HG02588 (cell line): ENCODE results near the gene COL6A1.
"Not testable (repeated sequence)": the region's sequence is repeated elsewhere in the genome, so short reads cannot be mapped to it uniquely, and the experiment has no call there.

Source experiments
- ATAC-seq: cut with Tn5 transposase; IDR thresholded peaks from one replicate; pipeline ENCODE4 v1.9.1; 2021; ENCODE audit warnings: mild to moderate bottlenecking, moderate library complexity; ENCODE audit not compliant: unreplicated experiment

Gene COL6A1

GRCh38 chr21:46004168-46004861, 22.7 kb downstream of the COL6A1 start:
- no peak for ATAC-seq

- no peak for ATAC-seq
Observed at GRCh38 chr21:46005081-46005480, 23.5 kb downstream of the COL6A1 start.

- no peak for ATAC-seq
Observed at GRCh38 chr21:46005481-46005881, 23.9 kb downstream of the COL6A1 start.

- ATAC-seq, result not testable (repeated sequence)
Observed at GRCh38 chr21:46005894-46006546, 24.4 kb downstream of the COL6A1 start.

- ATAC-seq, result no peak
Observed at GRCh38 chr21:46006547-46007491, 25.2 kb downstream of the COL6A1 start.

- ATAC-seq, result no peak
Observed at GRCh38 chr21:46007492-46007868, 25.9 kb downstream of the COL6A1 start.

GRCh38 chr21:46008893-46009621, 27.5 kb downstream of the COL6A1 start:
- ATAC-seq, result no peak

GRCh38 chr21:46009951-46010705, 28.6 kb downstream of the COL6A1 start:
- no peak for ATAC-seq

- no peak for ATAC-seq
Observed at GRCh38 chr21:46011267-46011967, 29.8 kb downstream of the COL6A1 start.

- ATAC-seq, result no peak
Observed at GRCh38 chr21:46012154-46012553, 30.6 kb downstream of the COL6A1 start.

GRCh38 chr21:46014828-46015227, 33.3 kb downstream of the COL6A1 start:
- no peak for ATAC-seq

- ATAC-seq, result no peak
Observed at GRCh38 chr21:46017148-46017547, 35.6 kb downstream of the COL6A1 start.

GRCh38 chr21:46017695-46018094, 36.1 kb downstream of the COL6A1 start:
- no peak for ATAC-seq

- ATAC-seq, result no peak
Observed at GRCh38 chr21:46018615-46019014, 37.0 kb downstream of the COL6A1 start.

GRCh38 chr21:46020581-46020980, 39.0 kb downstream of the COL6A1 start:
- ATAC-seq, result no peak

- ATAC-seq, result no peak
Observed at GRCh38 chr21:46021398-46021797, 39.8 kb downstream of the COL6A1 start.

GRCh38 chr21:46021978-46022544, 40.5 kb downstream of the COL6A1 start:
- ATAC-seq, result no peak

GRCh38 chr21:46022551-46023525, 41.3 kb downstream of the COL6A1 start:
- ATAC-seq, result no peak
